ENCODE data around the gene MOGAT3. TPM values are rescaled to one million over a fixed set of nuclear protein-coding genes. Genes with fewer than 3 reads are reported as not detected.
A peak's percentile ranks its signal among the peaks of the same experiment; 100 is the strongest.

MOGAT3 gene
- total RNA-seq, 1 donor from 2014 or later = not detected

DNA sequence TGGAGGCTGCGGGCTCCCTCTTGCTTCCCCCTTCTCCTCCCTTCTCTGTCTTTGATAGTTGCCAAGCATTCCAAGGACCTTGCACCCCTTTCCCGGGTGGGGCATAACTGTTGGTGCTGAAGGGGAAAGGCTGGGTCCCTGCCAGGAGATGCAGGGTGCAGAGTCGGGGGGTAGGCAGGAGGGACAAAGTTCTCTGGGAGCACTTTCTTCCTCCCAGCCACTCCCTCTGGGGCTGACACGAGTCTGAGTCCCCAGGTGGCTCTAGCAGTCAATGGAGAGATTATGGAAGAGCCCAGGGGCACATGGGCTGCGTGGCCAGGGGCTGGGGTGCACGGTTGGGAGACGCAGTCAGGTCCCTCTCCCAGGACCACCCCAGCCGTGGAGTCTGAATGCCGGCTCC, 34.7 kb upstream of the MOGAT3 start:
- no peak for DNase-seq (ENCODE audit: low spot score, unreplicated experiment)
- TF ChIP-seq, protein P1, sequence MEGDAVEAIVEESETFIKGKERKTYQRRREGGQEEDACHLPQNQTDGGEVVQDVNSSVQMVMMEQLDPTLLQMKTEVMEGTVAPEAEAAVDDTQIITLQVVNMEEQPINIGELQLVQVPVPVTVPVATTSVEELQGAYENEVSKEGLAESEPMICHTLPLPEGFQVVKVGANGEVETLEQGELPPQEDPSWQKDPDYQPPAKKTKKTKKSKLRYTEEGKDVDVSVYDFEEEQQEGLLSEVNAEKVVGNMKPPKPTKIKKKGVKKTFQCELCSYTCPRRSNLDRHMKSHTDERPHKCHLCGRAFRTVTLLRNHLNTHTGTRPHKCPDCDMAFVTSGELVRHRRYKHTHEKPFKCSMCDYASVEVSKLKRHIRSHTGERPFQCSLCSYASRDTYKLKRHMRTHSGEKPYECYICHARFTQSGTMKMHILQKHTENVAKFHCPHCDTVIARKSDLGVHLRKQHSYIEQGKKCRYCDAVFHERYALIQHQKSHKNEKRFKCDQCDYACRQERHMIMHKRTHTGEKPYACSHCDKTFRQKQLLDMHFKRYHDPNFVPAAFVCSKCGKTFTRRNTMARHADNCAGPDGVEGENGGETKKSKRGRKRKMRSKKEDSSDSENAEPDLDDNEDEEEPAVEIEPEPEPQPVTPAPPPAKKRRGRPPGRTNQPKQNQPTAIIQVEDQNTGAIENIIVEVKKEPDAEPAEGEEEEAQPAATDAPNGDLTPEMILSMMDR (IDR thresholded peaks at IDR 0.05; ENCODE audit: unreplicated experiment) = no peak
- peaks cover 31% of the 10 kb centered on the region for H3K4me1 Mint-ChIP-seq (ENCODE audit: low read depth)
- no peak overlapping the region for H3K4me3 Mint-ChIP-seq (ENCODE audit: low read depth)
- H3K9me3 Mint-ChIP-seq (ENCODE audit: low read depth) = no peaks in the 10 kb centered on the region
- H3K36me3 Mint-ChIP-seq (ENCODE audit: insufficient read depth) = peaks cover 7% of the 10 kb centered on the region
- H3K27ac Mint-ChIP-seq = no peak overlapping the region
- H3K27me3 Mint-ChIP-seq = no peaks in the 10 kb centered on the region

DNA sequence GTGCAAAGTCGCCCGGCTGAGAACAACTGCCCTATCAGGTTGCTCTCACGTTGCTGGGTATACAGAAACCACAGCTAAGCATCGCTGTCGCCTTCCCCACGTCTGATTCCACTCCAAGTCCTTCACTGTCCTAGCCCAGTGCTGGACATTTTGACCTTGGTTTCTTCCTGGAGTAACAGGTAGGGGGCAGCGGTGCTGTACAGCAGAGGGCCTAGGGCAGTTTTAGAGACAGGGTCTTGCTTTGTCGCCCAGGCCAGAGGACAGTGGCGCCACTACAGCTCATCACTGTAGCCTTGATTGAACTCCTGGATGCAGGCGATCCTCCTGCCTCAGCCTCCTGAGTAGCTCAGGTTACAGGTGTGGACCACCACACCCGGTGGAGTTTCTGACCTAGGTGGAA, 34.2 kb upstream of the MOGAT3 start:
- H3K27me3 Mint-ChIP-seq = no peaks in the 10 kb centered on the region
- TF ChIP-seq, protein P1 (IDR thresholded peaks at IDR 0.05; ENCODE audit: unreplicated experiment) = peak; percentile 31
- peaks cover 7% of the 10 kb centered on the region for H3K36me3 Mint-ChIP-seq (ENCODE audit: insufficient read depth)
- no peak for DNase-seq (ENCODE audit: low spot score, unreplicated experiment)
- no peaks in the 10 kb centered on the region for H3K9me3 Mint-ChIP-seq (ENCODE audit: low read depth)
- no peak overlapping the region for H3K4me3 Mint-ChIP-seq (ENCODE audit: low read depth)
- H3K4me1 Mint-ChIP-seq (ENCODE audit: low read depth) = peaks cover 32% of the 10 kb centered on the region
- H3K27ac Mint-ChIP-seq = no peak overlapping the region

DNA sequence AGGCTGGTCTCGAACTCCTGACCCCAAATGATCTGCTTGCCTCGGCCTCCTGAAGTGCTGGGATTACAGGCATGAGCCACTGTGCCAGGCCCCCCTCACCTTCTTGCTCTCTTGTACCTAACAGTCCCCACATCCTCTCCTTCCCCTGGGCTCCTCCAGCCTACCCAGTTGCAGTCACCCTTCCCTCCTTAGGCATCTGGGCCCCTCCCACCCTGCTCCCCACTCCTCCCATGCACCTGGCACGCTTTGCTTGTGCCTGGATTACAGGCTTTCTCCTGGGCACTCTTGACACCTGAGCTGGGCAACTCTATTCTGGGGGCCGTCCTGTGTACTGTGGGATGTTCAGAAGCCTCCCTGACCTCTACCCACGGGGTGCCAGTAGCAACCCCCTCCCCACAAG, 33.8 kb upstream of the MOGAT3 start:
- no peak overlapping the region for H3K27ac Mint-ChIP-seq
- TF ChIP-seq, protein P1 (IDR thresholded peaks at IDR 0.05; ENCODE audit: unreplicated experiment) = no peak
- no peak for DNase-seq (ENCODE audit: low spot score, unreplicated experiment)
- H3K36me3 Mint-ChIP-seq (ENCODE audit: insufficient read depth) = peaks cover 7% of the 10 kb centered on the region
- no peaks in the 10 kb centered on the region for H3K9me3 Mint-ChIP-seq (ENCODE audit: low read depth)
- no peak overlapping the region for H3K4me3 Mint-ChIP-seq (ENCODE audit: low read depth)
- peaks cover 32% of the 10 kb centered on the region for H3K4me1 Mint-ChIP-seq (ENCODE audit: low read depth)
- no peaks in the 10 kb centered on the region for H3K27me3 Mint-ChIP-seq

DNA sequence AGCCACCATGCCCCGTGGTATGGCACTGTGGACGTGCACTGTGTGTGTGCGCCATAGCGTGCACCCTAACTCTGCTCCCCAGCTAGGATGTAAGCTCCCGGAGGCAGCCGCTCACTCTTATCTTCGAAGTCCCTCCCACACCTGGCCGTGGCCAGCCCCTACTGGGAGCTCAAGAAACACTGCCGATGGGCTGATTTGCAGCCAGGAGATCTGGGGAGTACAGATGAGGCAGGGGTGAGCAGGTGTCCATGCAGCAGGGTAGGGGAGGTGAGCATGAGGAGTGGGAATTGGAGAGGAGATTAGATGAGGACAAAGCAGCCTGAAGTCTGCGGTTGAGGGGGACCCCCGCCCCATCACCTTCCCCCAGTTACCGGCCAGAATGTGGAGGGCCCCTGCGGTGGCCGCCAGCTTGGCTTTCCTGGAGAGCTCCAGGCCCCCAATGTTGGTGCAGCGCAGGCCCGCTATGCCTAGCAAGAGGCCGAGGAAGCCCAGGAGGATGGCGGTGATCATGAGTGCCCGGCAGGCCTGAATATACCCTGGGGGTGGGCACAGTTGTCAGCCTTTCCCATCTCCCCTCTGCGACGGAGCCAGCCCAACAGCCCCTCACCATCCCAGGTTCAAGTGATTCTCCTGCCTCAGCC, 33.2 kb upstream of the MOGAT3 start:
- Mint-ChIP-seq H3K36me3 (ENCODE audit: insufficient read depth) (peaks cover 7% of the 10 kb centered on the region), H3K27me3 (no peaks in the 10 kb centered on the region), H3K4me1 (ENCODE audit: low read depth) (peaks cover 28% of the 10 kb centered on the region), H3K4me3 (ENCODE audit: low read depth) (no peak overlapping the region), H3K27ac (no peak overlapping the region), H3K9me3 (ENCODE audit: low read depth) (no peaks in the 10 kb centered on the region)
- TF ChIP-seq, protein P1 (IDR thresholded peaks at IDR 0.05; ENCODE audit: unreplicated experiment) = no peak
- no peak for DNase-seq (ENCODE audit: low spot score, unreplicated experiment)

DNA sequence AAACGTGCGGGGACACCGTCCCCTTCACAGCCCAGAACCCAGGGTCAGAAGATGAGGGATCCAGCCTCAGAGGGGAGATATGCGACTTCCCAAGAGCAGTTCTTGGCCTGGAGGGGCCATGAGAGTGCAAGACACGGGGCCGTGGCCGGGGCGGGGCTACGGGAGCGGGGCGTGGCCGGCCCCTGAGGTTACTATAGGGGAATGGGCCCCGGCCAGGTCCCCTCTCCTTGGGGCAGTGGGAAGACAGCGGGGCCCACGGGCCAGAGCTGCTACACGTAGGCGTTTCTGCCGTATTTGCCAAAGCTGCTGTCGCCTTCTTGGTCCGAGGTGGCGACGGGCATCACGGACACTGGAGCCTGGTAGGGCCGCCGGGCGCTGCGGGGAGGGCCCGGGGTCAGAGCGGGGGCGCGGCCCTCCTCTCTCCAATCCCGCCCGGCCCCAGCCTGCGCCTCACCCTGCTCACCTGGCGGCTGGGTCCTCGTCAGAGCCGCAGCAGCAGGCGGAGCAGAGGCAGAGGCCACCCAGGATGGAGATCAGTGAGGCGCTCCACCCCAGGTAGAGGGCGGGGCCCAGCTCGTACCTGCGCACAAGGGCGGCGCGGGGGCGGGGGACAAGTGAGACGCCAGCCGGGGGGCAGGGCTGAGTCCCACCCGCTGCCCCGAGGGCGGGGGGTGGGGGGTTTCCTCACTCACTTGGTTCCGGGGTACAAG, 31.5 kb upstream of the MOGAT3 start:
- peaks cover 17% of the 10 kb centered on the region for H3K4me1 Mint-ChIP-seq (ENCODE audit: low read depth)
- peak; percentile 36 for DNase-seq (ENCODE audit: low spot score, unreplicated experiment)
- TF ChIP-seq, protein P1 (IDR thresholded peaks at IDR 0.05; ENCODE audit: unreplicated experiment) = no peak
- H3K9me3 Mint-ChIP-seq (ENCODE audit: low read depth) = no peaks in the 10 kb centered on the region
- no peaks in the 10 kb centered on the region for H3K27me3 Mint-ChIP-seq
- H3K4me3 Mint-ChIP-seq (ENCODE audit: low read depth) = peak overlapping the region; percentile 69
- H3K27ac Mint-ChIP-seq = peak overlapping the region; percentile 95
- H3K36me3 Mint-ChIP-seq (ENCODE audit: insufficient read depth) = peaks cover 6% of the 10 kb centered on the region
